Activated CD8-positive, alpha-beta memory T cell treated with anti-CD3 and anti-CD28 coated beads, Interleukin-2, amount 50 U/mL, for 4 hours (primary cell): ENCODE measurements around the gene TGIF2LX.
"Not testable (repeated sequence)": the region's sequence is repeated elsewhere in the genome, so short reads cannot be mapped to it uniquely, and the experiment has no call there.

Experiments used
- DNase-seq: peaks from one replicate; pipeline ENCODE4 v3.0.0-alpha.2; 2020

The TGIF2LX gene

DNA sequence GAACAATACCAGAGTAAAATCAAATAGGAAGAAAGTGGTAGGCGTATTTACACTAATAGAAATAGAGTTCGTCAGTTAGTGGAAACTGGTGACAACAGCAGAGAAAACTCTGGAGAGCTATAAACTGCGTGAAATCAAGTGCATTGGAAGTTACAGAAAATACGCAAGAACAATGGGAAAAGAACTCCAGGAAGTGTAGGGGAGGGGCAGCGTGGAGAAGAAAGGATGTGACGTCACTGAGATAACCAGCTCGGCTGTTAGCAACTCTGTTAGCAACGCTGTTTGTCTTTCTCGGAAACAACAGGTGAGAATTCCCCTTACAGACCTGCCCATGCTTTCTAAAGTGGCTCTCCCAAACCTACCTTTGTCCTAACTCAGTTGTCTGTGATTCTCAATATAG is at the start of gene TGIF2LX:
TGIF2LX (plus strand) TSS at position 244 of the 400 bp plus-strand sequence. CDS start 178 bp downstream, outside the sequence.
- not testable (repeated sequence) for DNase-seq

DNA sequence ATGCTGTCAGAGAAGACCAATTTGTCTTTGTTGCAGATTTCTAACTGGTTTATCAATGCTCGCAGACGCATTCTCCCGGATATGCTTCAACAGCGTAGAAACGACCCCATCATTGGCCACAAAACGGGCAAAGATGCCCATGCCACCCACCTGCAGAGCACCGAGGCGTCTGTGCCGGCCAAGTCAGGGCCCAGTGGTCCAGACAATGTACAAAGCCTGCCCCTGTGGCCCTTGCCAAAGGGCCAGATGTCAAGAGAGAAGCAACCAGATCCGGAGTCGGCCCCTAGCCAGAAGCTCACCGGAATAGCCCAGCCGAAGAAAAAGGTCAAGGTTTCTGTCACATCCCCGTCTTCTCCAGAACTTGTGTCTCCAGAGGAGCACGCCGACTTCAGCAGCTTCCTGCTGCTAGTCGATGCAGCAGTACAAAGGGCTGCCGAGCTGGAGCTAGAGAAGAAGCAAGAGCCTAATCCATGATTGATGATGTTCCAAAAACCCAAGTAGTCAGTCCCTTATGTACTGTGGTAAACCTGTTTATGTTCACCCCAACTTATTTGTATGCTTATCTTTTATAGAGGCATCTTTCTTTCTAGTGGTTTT is 728 bp downstream of the TGIF2LX start:
- not testable (repeated sequence) for DNase-seq

DNA sequence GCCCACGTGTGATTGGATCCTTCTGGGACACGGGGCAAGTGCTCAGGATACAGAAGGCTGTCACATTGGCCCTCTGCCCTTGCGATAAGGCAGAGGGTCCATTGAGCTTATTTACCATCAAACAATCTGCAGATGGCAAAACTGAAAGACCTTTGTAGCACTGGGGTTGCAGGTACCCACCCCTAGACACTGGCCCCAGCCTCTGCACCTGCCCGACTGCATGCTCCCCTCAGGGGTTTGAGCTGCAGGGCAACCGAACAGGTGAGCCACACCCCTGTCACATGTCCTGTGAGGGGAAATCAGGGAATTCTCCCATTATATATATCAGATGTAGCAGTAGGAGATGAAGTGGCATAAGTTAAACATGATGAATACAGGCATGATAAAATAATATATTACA is 21.4 kb downstream of the TGIF2LX start:
- DNase-seq: not testable (repeated sequence)

DNA sequence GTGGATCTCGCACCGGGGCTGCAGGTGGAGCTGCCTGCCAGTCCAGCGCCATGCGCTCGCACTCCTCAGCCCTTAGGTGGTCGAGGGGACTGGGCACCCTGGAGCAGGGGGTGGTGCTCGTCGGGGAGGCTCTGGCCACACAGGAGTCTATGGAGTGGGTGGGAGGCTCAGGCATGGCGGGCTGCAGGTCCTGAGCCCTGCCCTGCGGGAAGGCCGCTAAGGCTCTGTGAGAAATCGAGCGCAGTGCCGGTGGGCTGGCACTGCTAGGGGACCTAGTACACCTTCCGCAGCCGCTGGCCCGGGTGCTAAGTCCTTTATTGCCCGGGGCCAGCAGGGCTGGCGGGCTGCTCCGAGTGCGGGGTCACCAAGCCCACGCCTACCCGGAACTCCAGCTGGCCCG is 43.9 kb downstream of the TGIF2LX start:
- DNase-seq: not testable (repeated sequence)
